ENCODE data around the gene ARHGEF4. TPM values are rescaled to one million over a fixed set of nuclear protein-coding genes. Genes with fewer than 3 reads are reported as not detected.

ARHGEF4 gene
- total and polyA plus RNA-seq, 2 donors: 2.9 to 6.5 TPM

- 92% methylated on average over 12 of the region's 12 CpGs for WGBS
- no peaks in the 10 kb centered on the region for H3K27me3 ChIP-seq (ENCODE audit: control insufficient read depth in 2 of 2, insufficient read depth in 1 of 2, low read length in 1 of 2)
Measured at GRCh38 chr2:130930740-130931659, 94.3 kb downstream of the ARHGEF4 start.

GRCh38 chr2:130933501-130933900 is 96.8 kb downstream of the ARHGEF4 start:
- Histone ChIP-seq H3K27me3 (ENCODE audit: control insufficient read depth in 2 of 2, insufficient read depth in 1 of 2, low read length in 1 of 2) (no peaks in the 10 kb centered on the region), H3K4me3 (ENCODE audit: low read length in 2 of 2) (no peak overlapping the region), H3K36me3 (ENCODE audit: control insufficient read depth in 2 of 2, insufficient read depth in 2 of 2, low read length in 1 of 2) (no peaks in the 10 kb centered on the region), H3K9me3 (ENCODE audit: control insufficient read depth in 2 of 2, insufficient read depth in 1 of 2, low read length in 1 of 2) (no peaks in the 10 kb centered on the region), H3K27ac (ENCODE audit: low read depth in 1 of 2, low read length in 1 of 2) (no peak overlapping the region), H3K4me1 (ENCODE audit: control insufficient read depth in 2 of 2, insufficient read depth in 2 of 2, low read length in 2 of 2) (no peaks in the 10 kb centered on the region)
- no peak for DNase-seq (ENCODE audit: low read depth in 6 of 9, low spot score in 9 of 9)
- 74% methylated on average over 2 of the region's 2 CpGs for WGBS

More at GRCh38 chr2:130930740-130931659, 94.3 kb downstream of the ARHGEF4 start:
- no peak for DNase-seq (ENCODE audit: low read depth in 6 of 9, low spot score in 9 of 9)
- H3K4me3 ChIP-seq (ENCODE audit: low read length in 2 of 2): no peak overlapping the region
- H3K4me1 ChIP-seq (ENCODE audit: control insufficient read depth in 2 of 2, insufficient read depth in 2 of 2, low read length in 2 of 2): no peaks in the 10 kb centered on the region
- H3K9me3 ChIP-seq (ENCODE audit: control insufficient read depth in 2 of 2, insufficient read depth in 1 of 2, low read length in 1 of 2): no peaks in the 10 kb centered on the region
- no peaks in the 10 kb centered on the region for H3K36me3 ChIP-seq (ENCODE audit: control insufficient read depth in 2 of 2, insufficient read depth in 2 of 2, low read length in 1 of 2)
- H3K27ac ChIP-seq (ENCODE audit: low read depth in 1 of 2, low read length in 1 of 2): no peak overlapping the region

GRCh38 chr2:130936451-130936850 is 99.7 kb downstream of the ARHGEF4 start:
- no peaks in the 10 kb centered on the region for H3K9me3 ChIP-seq (ENCODE audit: control insufficient read depth in 2 of 2, insufficient read depth in 1 of 2, low read length in 1 of 2)
- H3K36me3 ChIP-seq (ENCODE audit: control insufficient read depth in 2 of 2, insufficient read depth in 2 of 2, low read length in 1 of 2): no peaks in the 10 kb centered on the region
- no peaks in the 10 kb centered on the region for H3K27me3 ChIP-seq (ENCODE audit: control insufficient read depth in 2 of 2, insufficient read depth in 1 of 2, low read length in 1 of 2)
- no peak overlapping the region for H3K27ac ChIP-seq (ENCODE audit: low read depth in 1 of 2, low read length in 1 of 2)
- no peaks in the 10 kb centered on the region for H3K4me1 ChIP-seq (ENCODE audit: control insufficient read depth in 2 of 2, insufficient read depth in 2 of 2, low read length in 2 of 2)
- DNase-seq (ENCODE audit: low read depth in 6 of 9, low spot score in 9 of 9): no peak
- H3K4me3 ChIP-seq (ENCODE audit: low read length in 2 of 2): no peak overlapping the region

DNA sequence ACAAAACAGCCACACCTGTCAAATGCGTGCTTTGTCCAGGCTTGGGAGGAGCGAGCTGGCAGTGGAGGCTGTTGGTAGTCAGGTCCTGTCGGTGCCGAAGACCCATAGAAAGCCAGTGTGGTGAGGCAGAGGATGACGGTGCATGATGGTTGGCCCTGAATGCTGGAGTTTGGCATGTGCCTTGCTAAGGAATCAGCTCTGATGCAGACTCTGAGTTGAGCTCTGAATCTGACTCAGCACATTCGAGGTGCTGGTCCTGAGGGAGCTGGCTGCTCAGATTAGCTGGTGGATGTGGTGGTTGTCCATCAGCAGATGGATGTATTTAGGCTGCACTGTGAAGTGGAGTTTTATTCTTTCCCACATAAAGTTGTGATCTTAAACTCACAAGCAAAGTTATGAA is 111.3 kb downstream of the ARHGEF4 start:
- Histone ChIP-seq H3K4me1 (ENCODE audit: control insufficient read depth in 2 of 2, insufficient read depth in 2 of 2, low read length in 2 of 2) (no peaks in the 10 kb centered on the region), H3K27me3 (ENCODE audit: control insufficient read depth in 2 of 2, insufficient read depth in 1 of 2, low read length in 1 of 2) (no peaks in the 10 kb centered on the region), H3K9me3 (ENCODE audit: control insufficient read depth in 2 of 2, insufficient read depth in 1 of 2, low read length in 1 of 2) (peaks cover 0 to 5% of the 10 kb centered on the region in 2 donors), H3K4me3 (ENCODE audit: low read length in 2 of 2) (no peak overlapping the region), H3K27ac (ENCODE audit: low read depth in 1 of 2, low read length in 1 of 2) (no peak overlapping the region), H3K36me3 (ENCODE audit: control insufficient read depth in 2 of 2, insufficient read depth in 2 of 2, low read length in 1 of 2) (no peaks in the 10 kb centered on the region)
- 90% methylated on average over 6 of the region's 6 CpGs for WGBS
- DNase-seq (ENCODE audit: low read depth in 6 of 9, low spot score in 9 of 9): no peak

DNA sequence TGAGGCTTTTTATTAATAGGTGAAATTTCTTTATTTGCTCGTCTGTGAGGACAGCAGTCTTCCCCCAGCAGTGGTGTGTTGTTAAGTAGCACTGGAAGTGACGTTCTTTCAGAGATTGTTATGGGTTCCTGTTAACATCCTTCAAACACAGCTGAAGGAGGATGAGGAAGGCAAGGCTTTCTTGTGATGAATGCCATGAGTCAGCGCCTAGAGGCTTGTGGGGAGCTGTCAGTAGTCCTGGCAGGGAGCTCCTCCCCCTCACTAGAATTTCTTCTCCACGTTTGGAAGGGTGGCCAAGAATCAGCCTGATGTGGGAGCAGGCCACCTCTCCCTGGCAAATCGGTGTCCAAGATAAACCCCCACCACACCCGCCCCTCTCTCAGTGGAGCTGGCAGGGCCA is 113.2 kb downstream of the ARHGEF4 start:
- Histone ChIP-seq H3K27ac (ENCODE audit: low read depth in 1 of 2, low read length in 1 of 2) (no peak overlapping the region), H3K4me3 (ENCODE audit: low read length in 2 of 2) (no peak overlapping the region), H3K36me3 (ENCODE audit: control insufficient read depth in 2 of 2, insufficient read depth in 2 of 2, low read length in 1 of 2) (no peaks in the 10 kb centered on the region), H3K9me3 (ENCODE audit: control insufficient read depth in 2 of 2, insufficient read depth in 1 of 2, low read length in 1 of 2) (peaks cover 0 to 3% of the 10 kb centered on the region in 2 donors), H3K4me1 (ENCODE audit: control insufficient read depth in 2 of 2, insufficient read depth in 2 of 2, low read length in 2 of 2) (no peaks in the 10 kb centered on the region), H3K27me3 (ENCODE audit: control insufficient read depth in 2 of 2, insufficient read depth in 1 of 2, low read length in 1 of 2) (no peaks in the 10 kb centered on the region)
- 73% methylated on average over 6 of the region's 6 CpGs for WGBS
- no peak for DNase-seq (ENCODE audit: low read depth in 6 of 9, low spot score in 9 of 9)

DNA sequence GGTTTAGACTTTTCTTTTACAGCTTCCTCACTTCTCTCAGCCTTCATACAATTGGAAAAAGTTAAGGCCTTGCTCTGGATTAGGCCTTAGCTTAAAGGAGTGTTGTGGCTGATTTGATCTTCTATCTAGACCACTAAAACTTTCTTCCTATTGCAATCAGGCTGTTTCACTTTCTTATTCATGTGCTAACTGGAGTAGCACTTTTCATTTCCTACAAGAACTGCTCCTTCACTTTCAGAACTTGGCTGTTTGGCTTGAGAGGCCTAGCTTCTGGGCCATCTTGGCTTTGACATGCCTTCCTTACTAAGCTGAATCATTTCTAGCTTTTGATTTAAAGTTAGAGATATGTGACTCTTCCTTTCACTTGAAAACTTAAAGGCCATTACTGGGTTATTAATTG is 114.3 kb downstream of the ARHGEF4 start:
- H3K4me3 ChIP-seq (ENCODE audit: low read length in 2 of 2): no peak overlapping the region
- H3K27me3 ChIP-seq (ENCODE audit: control insufficient read depth in 2 of 2, insufficient read depth in 1 of 2, low read length in 1 of 2): no peaks in the 10 kb centered on the region
- no peak overlapping the region for H3K27ac ChIP-seq (ENCODE audit: low read depth in 1 of 2, low read length in 1 of 2)
- no peaks in the 10 kb centered on the region for H3K36me3 ChIP-seq (ENCODE audit: control insufficient read depth in 2 of 2, insufficient read depth in 2 of 2, low read length in 1 of 2)
- no peaks in the 10 kb centered on the region for H3K9me3 ChIP-seq (ENCODE audit: control insufficient read depth in 2 of 2, insufficient read depth in 1 of 2, low read length in 1 of 2)
- DNase-seq (ENCODE audit: low read depth in 6 of 9, low spot score in 9 of 9): no peak
- H3K4me1 ChIP-seq (ENCODE audit: control insufficient read depth in 2 of 2, insufficient read depth in 2 of 2, low read length in 2 of 2): no peaks in the 10 kb centered on the region

GRCh38 chr2:130954873-130955272 is 118.2 kb downstream of the ARHGEF4 start:
- H3K27ac ChIP-seq (ENCODE audit: low read depth in 1 of 2, low read length in 1 of 2): no peak overlapping the region
- no peaks in the 10 kb centered on the region for H3K9me3 ChIP-seq (ENCODE audit: control insufficient read depth in 2 of 2, insufficient read depth in 1 of 2, low read length in 1 of 2)
- 91% methylated on average over 1 of the region's 1 CpG for WGBS
- no peak overlapping the region for H3K4me3 ChIP-seq (ENCODE audit: low read length in 2 of 2)
- DNase-seq (ENCODE audit: low read depth in 6 of 9, low spot score in 9 of 9): no peak
- no peaks in the 10 kb centered on the region for H3K27me3 ChIP-seq (ENCODE audit: control insufficient read depth in 2 of 2, insufficient read depth in 1 of 2, low read length in 1 of 2)
- no peaks in the 10 kb centered on the region for H3K36me3 ChIP-seq (ENCODE audit: control insufficient read depth in 2 of 2, insufficient read depth in 2 of 2, low read length in 1 of 2)
- no peaks in the 10 kb centered on the region for H3K4me1 ChIP-seq (ENCODE audit: control insufficient read depth in 2 of 2, insufficient read depth in 2 of 2, low read length in 2 of 2)

- WGBS: 6% methylated on average over 2 of the region's 2 CpGs
- DNase-seq (ENCODE audit: low read depth in 6 of 9, low spot score in 9 of 9): no peak
- H3K4me3 ChIP-seq (ENCODE audit: low read length in 2 of 2): no peak overlapping the region
Measured at GRCh38 chr2:130957915-130958314, 121.2 kb downstream of the ARHGEF4 start.

GRCh38 chr2:130963196-130963848 is 126.6 kb downstream of the ARHGEF4 start:
- Histone ChIP-seq H3K27me3 (ENCODE audit: control insufficient read depth in 2 of 2, insufficient read depth in 1 of 2, low read length in 1 of 2) (peaks cover 40 to 63% of the 10 kb centered on the region in 2 donors), H3K9me3 (ENCODE audit: control insufficient read depth in 2 of 2, insufficient read depth in 1 of 2, low read length in 1 of 2) (no peaks in the 10 kb centered on the region), H3K27ac (ENCODE audit: low read depth in 1 of 2, low read length in 1 of 2) (no peak overlapping the region), H3K36me3 (ENCODE audit: control insufficient read depth in 2 of 2, insufficient read depth in 2 of 2, low read length in 1 of 2) (no peaks in the 10 kb centered on the region), H3K4me1 (ENCODE audit: control insufficient read depth in 2 of 2, insufficient read depth in 2 of 2, low read length in 2 of 2) (no peaks in the 10 kb centered on the region), H3K4me3 (ENCODE audit: low read length in 2 of 2) (no peak overlapping the region)
- no peak for DNase-seq (ENCODE audit: low read depth in 6 of 9, low spot score in 9 of 9)
- 3% methylated on average over 90 of the region's 90 CpGs for WGBS

More at GRCh38 chr2:130957915-130958314, 121.2 kb downstream of the ARHGEF4 start:
- H3K27me3 ChIP-seq (ENCODE audit: control insufficient read depth in 2 of 2, insufficient read depth in 1 of 2, low read length in 1 of 2): peaks cover 12 to 22% of the 10 kb centered on the region in 2 donors
- no peak overlapping the region for H3K27ac ChIP-seq (ENCODE audit: low read depth in 1 of 2, low read length in 1 of 2)
- no peaks in the 10 kb centered on the region for H3K36me3 ChIP-seq (ENCODE audit: control insufficient read depth in 2 of 2, insufficient read depth in 2 of 2, low read length in 1 of 2)
- H3K9me3 ChIP-seq (ENCODE audit: control insufficient read depth in 2 of 2, insufficient read depth in 1 of 2, low read length in 1 of 2): no peaks in the 10 kb centered on the region
- H3K4me1 ChIP-seq (ENCODE audit: control insufficient read depth in 2 of 2, insufficient read depth in 2 of 2, low read length in 2 of 2): no peaks in the 10 kb centered on the region

Data from thymus (tissue), 11 donors.